GM21576 (cell line): ENCODE data around the gene FHL5.
"Not testable (repeated sequence)": the region's sequence is repeated elsewhere in the genome, so short reads cannot be mapped to it uniquely, and the experiment has no call there.

Experiments used
- ATAC-seq: cut with Tn5 transposase; IDR thresholded peaks from one replicate; pipeline ENCODE4 v1.9.1; 2021; ENCODE audit warnings: mild to moderate bottlenecking, moderate library complexity; ENCODE audit not compliant: unreplicated experiment

FHL5 gene

GRCh38 chr6:96562886-96563285 lies at the start of gene FHL5:
TSS of gene FHL5 (plus strand) at chr6:96563128. CDS start at chr6:96603614, 40,486 bp downstream.
- no peak for ATAC-seq

GRCh38 chr6:96520171-96521115 lies 42.5 kb upstream of the FHL5 start:
- ATAC-seq = no peak

- no peak for ATAC-seq
Observed at GRCh38 chr6:96521306-96521643, 41.7 kb upstream of the FHL5 start.

GRCh38 chr6:96521644-96522464 lies 41.1 kb upstream of the FHL5 start, which contains the start of gene UFL1:
TSS of gene UFL1 (plus strand) at chr6:96521806. CDS start at chr6:96521874, 68 bp downstream.
- ATAC-seq = peak; percentile 97

GRCh38 chr6:96522465-96523009 lies 40.4 kb upstream of the FHL5 start:
- ATAC-seq = peak; percentile 31

GRCh38 chr6:96528193-96528592 lies 34.7 kb upstream of the FHL5 start:
- no peak for ATAC-seq

- ATAC-seq = no peak
Observed at GRCh38 chr6:96532399-96532798, 30.5 kb upstream of the FHL5 start.

- no peak for ATAC-seq
Observed at GRCh38 chr6:96537726-96538125, 25.2 kb upstream of the FHL5 start.

GRCh38 chr6:96542702-96543101 lies 20.2 kb upstream of the FHL5 start:
- ATAC-seq = peak; percentile 57

- ATAC-seq = no peak
Observed at GRCh38 chr6:96545882-96546281, 17.0 kb upstream of the FHL5 start.

GRCh38 chr6:96547654-96548053 lies 15.3 kb upstream of the FHL5 start:
- ATAC-seq = no peak

- ATAC-seq = no peak
Observed at GRCh38 chr6:96554558-96554957, 8.4 kb upstream of the FHL5 start.

GRCh38 chr6:96559740-96560139 lies 3.2 kb upstream of the FHL5 start:
- ATAC-seq = not testable (repeated sequence)

- no peak for ATAC-seq
Observed at GRCh38 chr6:96563853-96564252, 925 bp downstream of the FHL5 start.

GRCh38 chr6:96570053-96570452 lies 7.1 kb downstream of the FHL5 start:
- ATAC-seq = no peak

GRCh38 chr6:96571551-96571950 lies 8.6 kb downstream of the FHL5 start:
- no peak for ATAC-seq

GRCh38 chr6:96575359-96575758 lies 12.4 kb downstream of the FHL5 start:
- ATAC-seq = no peak

GRCh38 chr6:96576221-96576620 lies 13.3 kb downstream of the FHL5 start:
- ATAC-seq = no peak

GRCh38 chr6:96582021-96582420 lies 19.1 kb downstream of the FHL5 start:
- ATAC-seq = no peak

GRCh38 chr6:96582436-96582835 lies 19.5 kb downstream of the FHL5 start:
- ATAC-seq = no peak

- ATAC-seq = no peak
Observed at GRCh38 chr6:96604420-96604819, 41.5 kb downstream of the FHL5 start.
